MM.1S (cell line): ENCODE measurements around the gene LGR4.

ENCODE experiments used
- DNase-seq: peaks from one replicate; pipeline ENCODE4 v3.0.0-alpha.2; 2015
- H2AFZ ChIP-seq: fragments of 300-600 bp; sonication (generic); 2 replicates; pipeline ENCODE4 v1.6.0; 2016; ENCODE audit warnings: antibody characterized with exemption, low read length
- H3F3A ChIP-seq: fragments of 300-600 bp; sonication (generic); 2 replicates; pipeline ENCODE4 v1.6.1; 2016; ENCODE audit warnings: mild to moderate bottlenecking, antibody characterized with exemption, low read length, moderate library complexity, mixed read lengths; ENCODE audit not compliant: insufficient read depth
- H3K27ac ChIP-seq: fragments of 300-600 bp; sonication (generic); 2 replicates; pipeline ENCODE4 v1.5.1; 2016; ENCODE audit warnings: mild to moderate bottlenecking, low read length
- H3K27me3 ChIP-seq: fragments of 300-600 bp; sonication (generic); replicated peaks from 2 replicates; pipeline ENCODE4 v1.6.0; 2016; ENCODE audit warnings: low read length; ENCODE audit not compliant: insufficient read depth
- H3K36me3 ChIP-seq: fragments of 300-600 bp; sonication (generic); replicated peaks from 2 replicates; pipeline ENCODE4 v1.6.1; 2016; ENCODE audit warnings: mild to moderate bottlenecking, low read length, mixed read lengths; ENCODE audit not compliant: insufficient read depth
- H3K4me1 ChIP-seq: fragments of 300-600 bp; sonication (generic); 2 replicates; pipeline ENCODE4 v1.6.1; 2016; ENCODE audit warnings: low read length, mixed read lengths
- H3K4me2 ChIP-seq: fragments of 300-600 bp; sonication (generic); 2 replicates; pipeline ENCODE4 v1.6.0; 2016; ENCODE audit warnings: low read depth, low read length
- H3K4me3 ChIP-seq: fragments of 300-600 bp; sonication (generic); 2 replicates; pipeline ENCODE4 v1.5.1; 2016; ENCODE audit warnings: low read length, mixed read lengths
- H3K79me2 ChIP-seq: fragments of 300-600 bp; sonication (generic); 2 replicates; pipeline ENCODE4 v1.6.1; 2016; ENCODE audit warnings: mixed run types, low read length, mixed read lengths
- H3K9ac ChIP-seq: fragments of 300-600 bp; sonication (generic); 2 replicates; pipeline ENCODE4 v1.6.1; 2016; ENCODE audit warnings: low read length, mixed read lengths
- H3K9me2 ChIP-seq: fragments of 300-600 bp; sonication (generic); replicated peaks from 2 replicates; pipeline ENCODE4 v1.6.1; 2016; ENCODE audit warnings: mild to moderate bottlenecking, low read length, mixed read lengths; ENCODE audit not compliant: insufficient read depth
- H3K9me3 ChIP-seq: fragments of 300-600 bp; sonication (generic); replicated peaks from 2 replicates; pipeline ENCODE4 v1.6.1; 2016; ENCODE audit warnings: mild to moderate bottlenecking, low read length, mixed read lengths; ENCODE audit not compliant: insufficient read depth
- H4K20me1 ChIP-seq: fragments of 300-600 bp; sonication (generic); 2 replicates; pipeline ENCODE4 v1.6.1; 2016; ENCODE audit warnings: mild to moderate bottlenecking, low read length, moderate library complexity, mixed read lengths; ENCODE audit not compliant: insufficient read depth
- CTCF ChIP-seq: fragments of 300-600 bp; sonication (generic); IDR thresholded peaks from 2 replicates; pipeline ENCODE4 v1.5.1; 2016; ENCODE audit warnings: antibody characterized with exemption, low read length, mixed read lengths
- EZH2 ChIP-seq: fragments of 300-600 bp; sonication (generic); optimal IDR thresholded peaks from 2 replicates; pipeline ENCODE3; 2017; ENCODE audit warnings: low read depth, mild to moderate bottlenecking, antibody characterized with exemption, low read length, mixed read lengths
- EZH2phosphoT487 ChIP-seq: fragments of 300-600 bp; sonication (generic); IDR thresholded peaks from 2 replicates; pipeline ENCODE4 v1.6.1; 2018; ENCODE audit warnings: antibody characterized with exemption, low read length

LGR4 gene

GRCh38 chr11:27352781-27353180 is 119.8 kb downstream of the LGR4 start:
- no peaks in the 10 kb centered on the region for H3K27me3 ChIP-seq
- no peak overlapping the region for H3K4me2 ChIP-seq
- H3K36me3 ChIP-seq = no peaks in the 10 kb centered on the region
- H3K4me1 ChIP-seq = peaks cover 3% of the 10 kb centered on the region
- H3K9me2 ChIP-seq = no peaks in the 10 kb centered on the region
- H3K27ac ChIP-seq = no peak overlapping the region
- no peak for DNase-seq
- no peak overlapping the region for H3K9ac ChIP-seq
- TF ChIP-seq CTCF = no peak
- no peak for TF ChIP-seq EZH2
- TF ChIP-seq EZH2phosphoT487 = no peak
- H3K79me2 ChIP-seq = peaks cover 6% of the 10 kb centered on the region; the same call in 1 of the 2 replicates
- H3K4me3 ChIP-seq = no peak overlapping the region
- H3K9me3 ChIP-seq = no peaks in the 10 kb centered on the region
- peaks cover 12% of the 10 kb centered on the region for H3F3A ChIP-seq
- no peaks in the 10 kb centered on the region for H4K20me1 ChIP-seq
- no peak overlapping the region for H2AFZ ChIP-seq

- Histone ChIP-seq H3F3A (no peaks in the 10 kb centered on the region), H4K20me1 (no peaks in the 10 kb centered on the region), H3K9me3 (no peaks in the 10 kb centered on the region), H3K79me2 (peaks cover 4% of the 10 kb centered on the region; the same call in 1 of the 2 replicates), H3K9ac (no peak overlapping the region), H3K4me1 (no peaks in the 10 kb centered on the region), H3K36me3 (no peaks in the 10 kb centered on the region), H3K9me2 (no peaks in the 10 kb centered on the region), H3K4me3 (no peak overlapping the region), H2AFZ (no peak overlapping the region), H3K27me3 (no peaks in the 10 kb centered on the region), H3K4me2 (no peak overlapping the region), H3K27ac (no peak overlapping the region)
- no peak for TF ChIP-seq CTCF
- no peak for TF ChIP-seq EZH2
- no peak for TF ChIP-seq EZH2phosphoT487
- DNase-seq = no peak
Observed at GRCh38 chr11:27350511-27350910, 122.1 kb downstream of the LGR4 start.

GRCh38 chr11:27349919-27350318 is 122.7 kb downstream of the LGR4 start:
- Histone ChIP-seq H3K4me2 (no peak overlapping the region), H3K9ac (no peak overlapping the region), H4K20me1 (no peaks in the 10 kb centered on the region), H3K79me2 (0 out of 2 replicates have a peak, but pooled peaks cover 3% of the 10 kb centered on the region), H3K9me2 (no peaks in the 10 kb centered on the region), H3K4me1 (no peaks in the 10 kb centered on the region), H3K4me3 (no peak overlapping the region), H3K27me3 (no peaks in the 10 kb centered on the region), H3F3A (no peaks in the 10 kb centered on the region), H2AFZ (no peak overlapping the region), H3K27ac (no peak overlapping the region), H3K9me3 (no peaks in the 10 kb centered on the region), H3K36me3 (no peaks in the 10 kb centered on the region)
- no peak for TF ChIP-seq EZH2
- TF ChIP-seq CTCF = no peak
- no peak for TF ChIP-seq EZH2phosphoT487
- no peak for DNase-seq
